ENCODE measurements around the gene GSTA3.
A peak's percentile ranks its signal among the peaks of the same experiment; 100 is the strongest.

GSTA3 gene

GRCh38 chr6:52942221-52942620, 32.7 kb upstream of the GSTA3 start:
- TF ChIP-seq, protein P1, sequence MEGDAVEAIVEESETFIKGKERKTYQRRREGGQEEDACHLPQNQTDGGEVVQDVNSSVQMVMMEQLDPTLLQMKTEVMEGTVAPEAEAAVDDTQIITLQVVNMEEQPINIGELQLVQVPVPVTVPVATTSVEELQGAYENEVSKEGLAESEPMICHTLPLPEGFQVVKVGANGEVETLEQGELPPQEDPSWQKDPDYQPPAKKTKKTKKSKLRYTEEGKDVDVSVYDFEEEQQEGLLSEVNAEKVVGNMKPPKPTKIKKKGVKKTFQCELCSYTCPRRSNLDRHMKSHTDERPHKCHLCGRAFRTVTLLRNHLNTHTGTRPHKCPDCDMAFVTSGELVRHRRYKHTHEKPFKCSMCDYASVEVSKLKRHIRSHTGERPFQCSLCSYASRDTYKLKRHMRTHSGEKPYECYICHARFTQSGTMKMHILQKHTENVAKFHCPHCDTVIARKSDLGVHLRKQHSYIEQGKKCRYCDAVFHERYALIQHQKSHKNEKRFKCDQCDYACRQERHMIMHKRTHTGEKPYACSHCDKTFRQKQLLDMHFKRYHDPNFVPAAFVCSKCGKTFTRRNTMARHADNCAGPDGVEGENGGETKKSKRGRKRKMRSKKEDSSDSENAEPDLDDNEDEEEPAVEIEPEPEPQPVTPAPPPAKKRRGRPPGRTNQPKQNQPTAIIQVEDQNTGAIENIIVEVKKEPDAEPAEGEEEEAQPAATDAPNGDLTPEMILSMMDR (IDR thresholded peaks at IDR 0.05; ENCODE audit: unreplicated experiment in 3 of 3) = no peak
- no peaks in the 10 kb centered on the region for H3K36me3 Mint-ChIP-seq (ENCODE audit: low read depth)
- no peaks in the 10 kb centered on the region for H3K9me3 Mint-ChIP-seq
- H3K4me3 Mint-ChIP-seq = no peak overlapping the region
- H3K27ac Mint-ChIP-seq = no peak overlapping the region
- H3K27me3 Mint-ChIP-seq (ENCODE audit: low read depth) = no peaks in the 10 kb centered on the region
- H3K4me1 Mint-ChIP-seq = peaks cover 5% of the 10 kb centered on the region

GRCh38 chr6:52937908-52938307, 28.4 kb upstream of the GSTA3 start:
- H3K4me3 Mint-ChIP-seq = no peak overlapping the region
- H3K9me3 Mint-ChIP-seq = no peaks in the 10 kb centered on the region
- no peak overlapping the region for H3K27ac Mint-ChIP-seq
- no peaks in the 10 kb centered on the region for H3K36me3 Mint-ChIP-seq (ENCODE audit: low read depth)
- peaks cover 4% of the 10 kb centered on the region for H3K27me3 Mint-ChIP-seq (ENCODE audit: low read depth)
- H3K4me1 Mint-ChIP-seq = no peaks in the 10 kb centered on the region
- TF ChIP-seq, protein P1 (IDR thresholded peaks at IDR 0.05; ENCODE audit: unreplicated experiment in 3 of 3) = no peak

DNA sequence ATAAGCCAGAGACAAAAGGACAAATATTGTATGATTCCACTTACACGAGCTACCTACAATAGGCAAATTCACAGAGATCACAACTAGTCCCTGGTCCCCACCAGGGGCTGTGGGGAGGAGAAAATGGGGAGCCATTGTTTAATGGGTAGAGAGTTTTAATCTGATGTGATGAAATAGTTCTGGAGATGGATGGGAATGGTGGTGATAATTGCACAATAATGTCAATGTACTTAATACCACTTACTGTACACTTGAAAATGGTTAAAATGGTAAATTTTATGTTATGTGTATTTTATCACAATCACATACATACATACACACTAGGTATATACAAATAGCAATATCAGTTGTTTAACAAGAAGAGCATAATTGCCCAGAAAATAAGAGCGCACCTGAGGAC, 24.3 kb upstream of the GSTA3 start:
- no peak overlapping the region for H3K27ac Mint-ChIP-seq
- no peaks in the 10 kb centered on the region for H3K4me1 Mint-ChIP-seq
- H3K4me3 Mint-ChIP-seq = no peak overlapping the region
- TF ChIP-seq, protein P1 (IDR thresholded peaks at IDR 0.05; ENCODE audit: unreplicated experiment in 3 of 3) = no peak
- no peaks in the 10 kb centered on the region for H3K9me3 Mint-ChIP-seq
- peaks cover 4% of the 10 kb centered on the region for H3K27me3 Mint-ChIP-seq (ENCODE audit: low read depth)
- H3K36me3 Mint-ChIP-seq (ENCODE audit: low read depth) = no peaks in the 10 kb centered on the region

DNA sequence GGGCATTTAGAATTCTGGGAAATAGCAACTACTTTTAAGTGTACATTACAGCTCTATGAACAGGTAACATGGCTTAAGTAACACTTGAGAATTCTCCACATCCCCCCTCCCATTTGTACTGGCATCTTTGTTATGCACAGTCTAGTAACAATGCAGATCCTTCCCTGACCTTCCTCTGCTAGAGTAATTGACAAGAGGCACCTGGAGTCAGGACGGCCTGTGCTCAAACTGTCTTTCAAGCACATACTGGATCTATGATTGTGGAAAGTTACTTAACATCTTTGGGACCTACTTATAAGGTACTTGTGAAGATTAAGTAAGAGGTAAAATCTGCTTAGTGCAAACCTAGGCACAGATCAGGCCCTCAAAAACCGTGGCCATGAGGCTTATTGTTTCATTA, 21.9 kb upstream of the GSTA3 start:
- Mint-ChIP-seq H3K9me3 (peaks cover 5% of the 10 kb centered on the region), H3K36me3 (ENCODE audit: low read depth) (no peaks in the 10 kb centered on the region), H3K27me3 (ENCODE audit: low read depth) (no peaks in the 10 kb centered on the region), H3K4me1 (peaks cover 12% of the 10 kb centered on the region), H3K4me3 (no peak overlapping the region), H3K27ac (peak overlapping the region in 1 of 3 experiments; percentile 26)
- TF ChIP-seq, protein P1 (IDR thresholded peaks at IDR 0.05; ENCODE audit: unreplicated experiment in 3 of 3) = no peak

GRCh38 chr6:52929321-52930164, 20.0 kb upstream of the GSTA3 start:
- TF ChIP-seq, protein P1 (IDR thresholded peaks at IDR 0.05; ENCODE audit: unreplicated experiment in 3 of 3) = no peak
- H3K36me3 Mint-ChIP-seq (ENCODE audit: low read depth) = no peaks in the 10 kb centered on the region

DNA sequence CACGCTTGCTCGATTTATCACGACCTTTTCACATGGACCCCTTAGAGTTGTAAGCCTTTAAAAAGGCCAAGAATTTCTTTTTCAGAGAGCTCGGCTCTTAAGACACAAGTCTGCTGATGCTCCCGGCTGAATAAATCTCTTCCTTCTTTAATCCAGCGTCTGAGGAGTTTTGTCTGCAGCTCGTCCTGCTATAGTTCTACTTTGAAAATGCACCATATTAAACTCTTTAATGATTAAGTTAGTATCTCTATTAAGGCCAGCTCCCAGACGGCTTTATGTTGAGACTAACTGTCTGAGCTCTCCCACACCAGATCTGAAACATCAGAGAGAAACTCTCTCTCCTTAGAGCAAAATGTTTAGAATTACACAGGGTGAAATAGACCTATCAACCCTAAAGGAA, 18.0 kb upstream of the GSTA3 start:
- Mint-ChIP-seq H3K27me3 (ENCODE audit: low read depth) (no peaks in the 10 kb centered on the region), H3K36me3 (ENCODE audit: low read depth) (peaks cover 3% of the 10 kb centered on the region), H3K9me3 (peaks cover 5% of the 10 kb centered on the region), H3K27ac (peak overlapping the region; percentile 90 to 97 (median 93)), H3K4me1 (peaks cover 40% of the 10 kb centered on the region), H3K4me3 (peak overlapping the region; percentile 1 to 64 (median 57))
- TF ChIP-seq, protein P1 (IDR thresholded peaks at IDR 0.05; ENCODE audit: unreplicated experiment in 3 of 3) = no peak

More at GRCh38 chr6:52929321-52930164, 20.0 kb upstream of the GSTA3 start:
- H3K4me3 Mint-ChIP-seq = no peak overlapping the region
- H3K27ac Mint-ChIP-seq = peak overlapping the region in 2 of 3 experiments; percentile 49 to 64
- no peaks in the 10 kb centered on the region for H3K27me3 Mint-ChIP-seq (ENCODE audit: low read depth)
- H3K9me3 Mint-ChIP-seq = peaks cover 5% of the 10 kb centered on the region
- H3K4me1 Mint-ChIP-seq = peaks cover 27% of the 10 kb centered on the region

Data from nephron (organoid).